Nephron (organoid): ENCODE measurements around the gene TENM4.

Experiments used
- H3K27ac Mint-ChIP-seq, 3 experiments: 2 replicates each; pipeline ENCODE4 v1.8.0; 2020; ENCODE audit warnings: mixed read lengths in 3 of 3, mild to moderate bottlenecking in 2 of 3, moderate library complexity in 1 of 3
- H3K27me3 Mint-ChIP-seq: 2 replicates; pipeline ENCODE4 v1.8.0; 2021; ENCODE audit warnings: low read depth, mild to moderate bottlenecking, moderate library complexity, mixed read lengths
- H3K36me3 Mint-ChIP-seq: 2 replicates; pipeline ENCODE4 v1.8.0; 2020; ENCODE audit warnings: low read depth, mixed read lengths
- H3K4me1 Mint-ChIP-seq: 2 replicates; pipeline ENCODE4 v1.8.0; 2020; ENCODE audit warnings: mixed read lengths
- H3K4me3 Mint-ChIP-seq, 3 experiments: 2 replicates each; pipeline ENCODE4 v1.8.0; 2020; ENCODE audit warnings: mild to moderate bottlenecking in 3 of 3, mixed read lengths in 3 of 3, moderate library complexity in 2 of 3
- H3K9me3 Mint-ChIP-seq: 2 replicates; pipeline ENCODE4 v1.8.0; 2020; ENCODE audit warnings: mixed read lengths
- TF ChIP-seq, protein P1 (sequence below), 3 experiments: fragments of 200-600 bp; sonication (generic); IDR thresholded peaks; one replicate each; pipeline ENCODE4 v1.5.0; 2021; ENCODE audit warnings: antibody characterized with exemption in 3 of 3; ENCODE audit not compliant: unreplicated experiment in 3 of 3

TENM4 gene

GRCh38 chr11:78753297-78753696 is 687.5 kb downstream of the TENM4 start:
- TF ChIP-seq, protein P1, sequence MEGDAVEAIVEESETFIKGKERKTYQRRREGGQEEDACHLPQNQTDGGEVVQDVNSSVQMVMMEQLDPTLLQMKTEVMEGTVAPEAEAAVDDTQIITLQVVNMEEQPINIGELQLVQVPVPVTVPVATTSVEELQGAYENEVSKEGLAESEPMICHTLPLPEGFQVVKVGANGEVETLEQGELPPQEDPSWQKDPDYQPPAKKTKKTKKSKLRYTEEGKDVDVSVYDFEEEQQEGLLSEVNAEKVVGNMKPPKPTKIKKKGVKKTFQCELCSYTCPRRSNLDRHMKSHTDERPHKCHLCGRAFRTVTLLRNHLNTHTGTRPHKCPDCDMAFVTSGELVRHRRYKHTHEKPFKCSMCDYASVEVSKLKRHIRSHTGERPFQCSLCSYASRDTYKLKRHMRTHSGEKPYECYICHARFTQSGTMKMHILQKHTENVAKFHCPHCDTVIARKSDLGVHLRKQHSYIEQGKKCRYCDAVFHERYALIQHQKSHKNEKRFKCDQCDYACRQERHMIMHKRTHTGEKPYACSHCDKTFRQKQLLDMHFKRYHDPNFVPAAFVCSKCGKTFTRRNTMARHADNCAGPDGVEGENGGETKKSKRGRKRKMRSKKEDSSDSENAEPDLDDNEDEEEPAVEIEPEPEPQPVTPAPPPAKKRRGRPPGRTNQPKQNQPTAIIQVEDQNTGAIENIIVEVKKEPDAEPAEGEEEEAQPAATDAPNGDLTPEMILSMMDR (IDR thresholded peaks at IDR 0.05; ENCODE audit: unreplicated experiment in 3 of 3) = no peak
- Mint-ChIP-seq H3K27ac (peak overlapping the region in 1 of 3 experiments; percentile 39), H3K36me3 (peaks cover 64% of the 10 kb centered on the region), H3K9me3 (no peaks in the 10 kb centered on the region), H3K4me3 (no peak overlapping the region), H3K27me3 (no peaks in the 10 kb centered on the region), H3K4me1 (no peaks in the 10 kb centered on the region)

DNA sequence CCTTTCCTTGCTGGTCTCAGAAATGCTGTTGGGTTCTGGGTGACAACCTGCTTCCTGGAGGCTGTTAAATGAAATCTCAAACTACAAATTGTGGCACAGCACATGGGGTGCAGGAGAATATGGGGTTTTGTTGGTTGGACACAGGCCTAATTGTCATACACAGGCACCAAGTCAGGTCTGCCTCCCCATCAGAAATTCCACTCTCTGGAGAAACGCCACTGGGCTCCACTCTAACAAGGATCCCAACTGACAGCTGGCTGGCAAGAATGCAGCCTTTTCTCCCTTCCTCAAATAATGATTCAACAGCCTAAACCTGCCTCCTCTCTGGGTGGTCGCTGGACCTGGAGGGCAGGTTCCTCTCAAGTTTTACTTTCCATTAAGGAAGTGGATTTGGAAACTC is 688.3 kb downstream of the TENM4 start:
- H3K4me1 Mint-ChIP-seq = no peaks in the 10 kb centered on the region
- no peaks in the 10 kb centered on the region for H3K9me3 Mint-ChIP-seq
- TF ChIP-seq, protein P1 (IDR thresholded peaks at IDR 0.05; ENCODE audit: unreplicated experiment in 3 of 3) = no peak
- H3K4me3 Mint-ChIP-seq = no peak overlapping the region
- H3K27ac Mint-ChIP-seq = no peak overlapping the region
- peaks cover 68% of the 10 kb centered on the region for H3K36me3 Mint-ChIP-seq
- no peaks in the 10 kb centered on the region for H3K27me3 Mint-ChIP-seq

DNA sequence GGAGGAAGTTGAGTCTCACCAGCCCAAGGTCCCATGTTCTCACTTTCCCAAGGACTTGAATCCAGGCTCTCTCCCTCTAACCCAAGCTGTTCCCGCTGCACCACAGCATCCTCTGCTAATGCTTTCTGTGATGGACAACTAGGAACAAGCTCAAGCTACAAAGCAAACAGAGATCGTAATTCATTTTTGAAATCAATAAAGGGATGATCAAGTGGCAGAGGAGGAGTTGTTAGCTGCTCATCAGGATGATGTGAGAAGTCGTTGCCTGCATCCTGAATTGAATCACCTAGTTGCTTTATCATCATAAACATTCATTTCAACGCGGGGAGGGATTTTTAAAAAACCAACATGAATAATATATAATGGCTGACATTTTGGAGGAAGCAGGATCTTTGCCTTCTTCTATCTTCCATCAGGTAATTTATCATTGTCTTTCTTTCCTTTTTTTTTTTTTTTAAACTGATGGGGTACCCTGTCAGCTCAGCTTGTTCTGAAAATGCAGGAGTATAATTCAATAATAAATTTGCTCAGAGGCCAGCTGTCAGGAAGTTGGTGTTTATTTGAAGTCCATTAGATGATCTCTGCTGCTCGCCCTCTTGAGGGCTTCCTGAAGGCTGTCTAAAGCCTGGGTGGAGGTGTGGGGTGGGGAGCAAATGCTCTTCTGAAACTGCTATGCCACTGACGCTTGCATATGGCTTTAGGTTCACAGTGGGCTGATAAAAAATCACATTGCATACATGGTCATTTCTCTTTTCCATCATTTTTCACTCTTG is 691.7 kb downstream of the TENM4 start:
- Mint-ChIP-seq H3K27ac (no peak overlapping the region), H3K4me3 (no peak overlapping the region), H3K4me1 (no peaks in the 10 kb centered on the region), H3K27me3 (no peaks in the 10 kb centered on the region), H3K9me3 (no peaks in the 10 kb centered on the region), H3K36me3 (peaks cover 63% of the 10 kb centered on the region)
- TF ChIP-seq, protein P1 (IDR thresholded peaks at IDR 0.05; ENCODE audit: unreplicated experiment in 3 of 3) = no peak

DNA sequence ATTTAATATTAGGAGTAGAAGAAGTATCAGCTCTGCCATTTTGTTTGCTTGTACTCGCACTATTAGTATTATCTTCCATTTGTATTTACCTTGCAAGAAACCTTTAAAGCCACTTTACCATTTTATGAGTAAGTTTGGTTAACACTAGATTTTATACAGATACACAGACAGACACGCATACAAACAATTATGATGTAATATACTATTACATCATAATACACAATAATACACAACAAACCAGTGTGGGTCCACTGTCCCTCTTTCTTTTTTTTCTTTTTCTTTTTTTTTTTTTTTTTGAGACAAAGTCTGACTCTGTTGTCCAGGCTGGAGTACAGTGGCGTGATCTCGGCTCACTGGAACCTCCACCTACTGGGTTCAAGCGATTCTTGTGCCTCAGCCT is 695.9 kb downstream of the TENM4 start:
- Mint-ChIP-seq H3K9me3 (no peaks in the 10 kb centered on the region), H3K4me1 (peaks cover 8% of the 10 kb centered on the region), H3K27ac (no peak overlapping the region), H3K36me3 (peaks cover 69% of the 10 kb centered on the region), H3K27me3 (peaks cover 3% of the 10 kb centered on the region), H3K4me3 (no peak overlapping the region)
- TF ChIP-seq, protein P1 (IDR thresholded peaks at IDR 0.05; ENCODE audit: unreplicated experiment in 3 of 3) = no peak

DNA sequence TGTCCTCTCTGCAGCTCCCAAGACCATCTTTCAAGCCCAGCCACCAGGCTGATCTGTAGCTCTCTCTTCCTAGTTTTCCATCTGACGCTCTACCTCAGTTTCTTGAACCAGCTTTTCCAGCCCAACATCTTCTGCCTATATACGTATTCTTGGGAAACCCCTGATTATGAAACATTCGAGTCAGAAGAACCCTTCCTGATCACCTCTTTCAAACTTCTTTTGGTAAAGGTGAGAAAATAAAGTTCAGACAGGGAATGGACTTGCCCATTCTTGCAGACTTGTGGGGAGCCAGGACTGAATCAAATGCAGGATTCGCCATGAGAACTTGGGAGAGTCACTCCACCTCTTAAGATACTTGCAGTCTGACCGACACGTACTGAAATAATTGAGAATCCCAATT is 696.6 kb downstream of the TENM4 start:
- H3K36me3 Mint-ChIP-seq = peaks cover 67% of the 10 kb centered on the region
- H3K27ac Mint-ChIP-seq = no peak overlapping the region
- no peak overlapping the region for H3K4me3 Mint-ChIP-seq
- TF ChIP-seq, protein P1 (IDR thresholded peaks at IDR 0.05; ENCODE audit: unreplicated experiment in 3 of 3) = no peak
- peaks cover 12% of the 10 kb centered on the region for H3K4me1 Mint-ChIP-seq
- no peaks in the 10 kb centered on the region for H3K9me3 Mint-ChIP-seq
- peaks cover 3% of the 10 kb centered on the region for H3K27me3 Mint-ChIP-seq

DNA sequence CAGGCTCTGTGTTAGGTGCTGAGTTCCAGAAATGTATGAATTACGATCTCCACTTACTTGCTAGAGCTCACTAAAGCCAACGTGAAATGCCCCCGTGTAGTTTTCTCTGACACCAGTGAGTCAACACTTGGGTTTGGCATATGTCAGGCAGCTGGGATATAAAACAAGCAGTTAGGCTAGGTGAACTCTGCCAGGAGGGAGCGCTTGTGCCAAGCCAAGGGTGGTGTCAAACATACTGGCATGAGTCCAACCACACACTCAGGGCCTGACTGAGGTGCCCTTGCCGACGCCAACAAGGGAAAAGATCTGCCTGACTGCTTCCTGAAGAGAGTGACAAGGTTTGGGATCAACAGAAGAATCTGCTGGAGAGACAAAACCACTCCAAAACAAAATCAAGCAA is 698.4 kb downstream of the TENM4 start:
- Mint-ChIP-seq H3K4me1 (peaks cover 25% of the 10 kb centered on the region), H3K9me3 (no peaks in the 10 kb centered on the region), H3K36me3 (peaks cover 80% of the 10 kb centered on the region), H3K27me3 (peaks cover 3% of the 10 kb centered on the region), H3K27ac (no peak overlapping the region), H3K4me3 (no peak overlapping the region)
- TF ChIP-seq, protein P1 (IDR thresholded peaks at IDR 0.05; ENCODE audit: unreplicated experiment in 3 of 3) = no peak
